ENCODE results near the gene EIF2D.
"Not testable (repeated sequence)": the region's sequence is repeated elsewhere in the genome, so short reads cannot be mapped to it uniquely, and the experiment has no call there.

The EIF2D gene

GRCh38 chr1:206612129-206612876, at the start of gene EIF2D:
Gene EIF2D, minus strand, starts transcription at chr1:206612465. Its CDS starts 123 bp downstream, at chr1:206612342.
- DNase-seq, result peak; percentile 81 to 82

- no peak for DNase-seq
Measured at GRCh38 chr1:206661161-206661820, 49.0 kb upstream of the EIF2D start.

GRCh38 chr1:206660136-206660535, 47.9 kb upstream of the EIF2D start:
- DNase-seq, result no peak

DNA sequence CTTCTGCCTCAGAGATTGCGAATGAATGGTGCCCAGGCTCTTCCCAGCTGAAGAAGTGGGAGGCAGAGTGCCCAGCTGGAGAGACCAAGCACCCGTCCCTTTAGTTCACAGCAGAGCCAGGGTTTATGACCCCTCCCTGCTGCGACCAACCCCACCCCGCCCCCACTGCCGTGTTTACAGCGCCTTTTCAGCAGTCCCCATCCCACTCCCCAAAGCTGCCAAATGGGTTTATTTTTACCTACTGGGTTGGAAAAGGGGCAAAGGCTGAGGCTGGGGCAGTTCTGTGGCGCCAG, 46.7 kb upstream of the EIF2D start:
- DNase-seq, result no peak

GRCh38 chr1:206658264-206658980, 46.2 kb upstream of the EIF2D start:
- DNase-seq, result peak in 1 of 2 experiments; percentile 42

- DNase-seq, result no peak
Measured at GRCh38 chr1:206657751-206658150, 45.5 kb upstream of the EIF2D start.

GRCh38 chr1:206656936-206657335, 44.7 kb upstream of the EIF2D start:
- no peak for DNase-seq

- no peak for DNase-seq
Measured at GRCh38 chr1:206655471-206655882, 43.2 kb upstream of the EIF2D start.

GRCh38 chr1:206654828-206655227, 42.6 kb upstream of the EIF2D start:
- no peak for DNase-seq

- no peak for DNase-seq
Measured at GRCh38 chr1:206653715-206654459, 41.6 kb upstream of the EIF2D start.

DNA sequence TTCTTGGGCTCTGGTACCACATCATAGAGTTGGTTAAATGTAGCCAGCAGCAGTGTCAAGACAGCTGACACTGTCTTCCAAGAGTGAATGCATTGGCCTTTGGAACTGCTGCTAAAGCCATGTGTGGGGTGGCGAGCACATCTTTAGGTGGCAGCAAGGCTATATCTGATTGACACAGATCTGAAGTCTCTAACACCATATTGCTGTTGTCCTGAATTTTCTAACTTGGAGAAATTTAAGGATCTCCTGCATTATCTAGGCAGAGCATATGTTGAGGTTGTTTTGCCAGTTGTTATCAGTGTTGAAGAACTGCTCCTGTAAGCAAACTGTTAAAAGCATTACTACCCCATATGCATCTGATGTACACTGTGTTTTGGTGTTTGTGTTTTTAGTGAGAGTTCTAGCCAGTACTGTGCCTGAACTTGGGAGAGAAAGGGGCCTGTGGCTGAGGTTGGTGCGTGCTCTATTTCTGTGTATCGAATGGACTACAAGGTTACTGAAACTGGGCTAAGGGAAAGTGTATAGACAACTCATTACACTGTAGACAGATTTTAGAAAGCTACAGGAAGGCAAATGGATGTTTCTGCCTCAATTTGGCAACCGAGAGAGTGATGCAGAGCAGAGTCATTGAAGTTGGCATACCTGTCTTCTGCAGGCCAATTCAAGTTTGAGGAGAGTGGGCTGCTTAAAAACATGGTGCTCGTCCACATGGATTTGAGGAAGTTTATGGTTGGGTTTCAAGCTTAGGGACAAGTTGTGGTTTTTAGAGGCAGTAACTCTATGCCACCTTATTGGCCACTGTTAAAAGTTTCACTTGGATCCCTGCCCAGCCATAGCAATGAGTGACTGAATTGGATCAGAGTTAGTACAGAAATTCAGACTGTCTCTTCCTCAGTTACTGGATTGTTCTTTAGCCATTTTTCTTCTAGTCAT, 40.0 kb upstream of the EIF2D start:
- DNase-seq, result peak in 1 of 2 experiments; percentile 7

GRCh38 chr1:206651014-206651413, 38.7 kb upstream of the EIF2D start:
- DNase-seq, result no peak

DNA sequence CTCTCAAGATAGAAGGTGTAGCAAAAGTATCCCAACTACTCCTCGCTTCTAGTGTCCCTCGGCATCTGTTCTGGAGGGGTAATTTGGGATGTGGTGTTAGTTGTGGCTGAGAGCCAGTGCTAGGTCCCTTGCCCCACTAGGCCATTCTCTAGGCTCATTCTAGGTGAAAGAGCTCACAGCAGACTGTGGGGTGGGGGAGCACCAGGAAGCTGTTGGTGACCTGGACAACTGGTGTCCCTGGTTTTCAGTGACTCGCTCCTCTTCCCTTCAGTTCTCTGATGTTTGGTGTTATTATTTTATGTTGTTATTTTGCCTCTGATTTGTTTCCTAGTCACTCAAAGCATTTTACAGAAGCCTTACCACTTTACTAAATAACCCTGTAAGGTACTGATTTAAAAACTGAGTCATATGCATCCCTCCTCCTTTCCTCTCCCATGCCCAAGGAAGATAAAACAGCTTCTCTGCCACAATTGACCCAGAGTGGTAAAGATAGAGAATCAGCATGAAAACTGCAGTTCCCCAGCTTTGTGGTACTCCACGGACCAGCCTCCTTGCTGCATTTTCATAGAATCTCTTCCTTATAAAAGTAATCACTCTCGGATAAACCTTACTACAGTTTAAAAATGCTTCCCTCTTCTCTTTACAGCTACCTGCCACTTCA, 37.1 kb upstream of the EIF2D start:
- DNase-seq, result no peak

- DNase-seq, result no peak
Measured at GRCh38 chr1:206647224-206647623, 35.0 kb upstream of the EIF2D start.

- DNase-seq, result no peak
Measured at GRCh38 chr1:206646504-206646903, 34.2 kb upstream of the EIF2D start.

GRCh38 chr1:206643118-206643698, 30.9 kb upstream of the EIF2D start:
- no peak for DNase-seq

DNA sequence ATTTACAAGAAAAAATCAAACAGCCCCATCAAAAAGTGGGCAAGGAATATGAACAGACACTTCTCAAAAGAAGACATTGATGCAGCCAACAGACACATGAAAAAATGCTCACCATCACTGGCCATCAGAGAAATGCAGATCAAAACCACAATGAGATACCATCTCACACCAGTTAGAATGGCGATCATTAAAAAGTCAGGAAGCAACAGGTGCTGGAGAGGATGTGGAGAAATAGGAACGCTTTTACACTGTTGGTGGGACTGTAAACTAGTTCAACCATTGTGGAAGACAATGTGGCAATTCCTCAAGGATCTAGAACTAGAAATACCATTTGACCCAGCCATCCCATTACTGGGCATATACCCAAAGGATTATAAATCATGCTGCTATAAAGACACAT, 29.8 kb upstream of the EIF2D start:
- DNase-seq, result not testable (repeated sequence)

DNA sequence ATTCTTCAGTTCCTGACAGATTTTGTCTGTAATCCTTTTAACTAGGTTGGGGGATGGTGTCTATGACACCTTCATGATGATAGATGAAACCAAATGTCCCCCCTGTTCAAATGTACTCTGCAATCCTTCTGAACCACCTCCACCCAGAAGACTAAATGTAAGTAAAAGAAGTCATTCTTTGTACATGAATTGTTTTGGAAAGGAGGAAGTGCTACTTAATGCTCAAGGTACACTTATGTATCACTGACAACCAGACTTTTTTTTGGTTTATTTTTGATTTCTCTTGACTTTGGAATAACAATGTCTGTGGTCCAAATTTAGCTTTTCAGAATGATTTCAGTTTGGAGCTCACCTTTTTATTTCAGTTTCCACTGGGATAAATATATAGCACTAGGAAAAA, 25.3 kb upstream of the EIF2D start:
- peak; percentile 3 to 28 for DNase-seq

- DNase-seq, result no peak
Measured at GRCh38 chr1:206636671-206637070, 24.4 kb upstream of the EIF2D start.

DNA sequence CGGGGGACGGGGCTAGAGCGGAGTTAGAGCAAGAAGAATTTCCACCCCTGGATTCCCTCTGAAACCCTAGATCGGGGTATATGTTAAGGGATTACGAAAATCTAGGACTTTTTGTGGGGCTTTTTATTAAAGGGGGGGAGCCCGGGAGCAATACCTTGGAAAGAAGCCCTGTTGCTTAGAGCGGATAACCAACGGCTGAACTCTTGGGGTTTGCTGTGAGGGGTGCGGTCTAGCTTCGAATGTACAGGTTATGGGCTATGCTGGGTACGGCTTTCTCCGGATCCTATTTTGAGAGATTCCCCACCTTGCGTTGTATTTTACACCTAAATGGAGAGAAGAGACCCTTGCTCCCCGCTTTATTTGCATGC, 23.7 kb upstream of the EIF2D start:
- DNase-seq, result no peak

All from AML-193 (cell line).